ENCODE results near the gene LUC7L2.
"Not testable (repeated sequence)": the region's sequence is repeated elsewhere in the genome, so short reads cannot be mapped to it uniquely, and the experiment has no call there.

LUC7L2 gene

DNA sequence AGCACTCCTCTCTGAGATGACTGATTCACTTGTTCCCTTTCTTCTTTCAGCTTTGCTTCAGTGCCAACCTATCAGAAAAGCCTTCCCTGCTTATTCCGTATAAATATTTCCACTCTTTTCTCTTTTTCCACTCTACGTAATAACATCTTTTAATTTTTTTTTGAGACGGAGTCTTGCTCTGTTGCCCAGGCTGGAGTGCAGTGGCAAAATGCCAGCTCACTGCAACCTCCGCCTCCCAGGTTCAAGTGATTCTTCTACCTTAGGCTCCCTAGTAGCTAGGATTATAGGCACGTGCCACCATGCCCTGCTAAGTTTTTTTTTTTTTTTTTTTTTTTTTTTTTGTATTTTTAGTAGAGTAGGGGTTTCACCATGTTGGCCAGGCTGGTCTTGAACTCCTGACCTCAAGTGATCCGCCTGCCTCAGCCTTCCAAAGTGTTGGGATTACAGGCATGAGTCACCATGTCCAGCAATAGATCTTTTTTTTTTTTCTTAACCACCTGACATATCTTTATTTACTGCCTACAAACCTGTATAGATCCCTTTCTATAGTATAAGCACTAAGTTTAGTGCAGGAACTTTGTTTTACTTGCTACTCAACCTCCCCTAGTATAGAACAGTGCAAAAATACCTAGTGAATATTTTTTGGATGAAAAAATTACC is 55.2 kb downstream of the LUC7L2 start:
- H3K4me3 ChIP-seq (ENCODE audit: low read length); H3K9ac ChIP-seq (ENCODE audit: low read depth, low read length); H3K4me2 ChIP-seq (ENCODE audit: low read length); H3K4me1 ChIP-seq (ENCODE audit: control insufficient read depth, insufficient read depth, low read length); H3K27me3 ChIP-seq (ENCODE audit: control insufficient read depth, insufficient read depth, low read length); H3K9me3 ChIP-seq (replicated peaks; ENCODE audit: low read length): not testable (repeated sequence)
- H3K36me3 ChIP-seq (ENCODE audit: insufficient read depth, low read length) = peaks cover 69% of the 10 kb centered on the region

DNA sequence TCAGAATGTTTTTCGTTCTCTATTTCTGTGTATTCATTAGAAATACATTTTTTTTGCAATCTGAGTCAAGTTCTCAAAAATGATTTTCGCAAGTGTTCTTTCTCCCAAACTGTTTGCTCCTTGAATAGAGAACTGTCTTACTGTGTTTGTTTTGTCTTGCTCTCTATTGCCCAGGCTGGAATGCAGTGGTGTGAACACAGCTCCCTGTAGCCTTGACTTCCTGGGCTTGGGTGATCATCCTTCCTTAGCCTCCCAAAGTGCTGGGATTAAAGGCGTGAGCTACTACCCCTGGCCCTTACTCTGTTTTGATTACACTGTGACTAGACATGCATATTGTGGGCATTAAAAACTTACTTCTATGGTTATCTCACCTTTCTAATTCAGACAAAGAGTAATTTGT is 56.7 kb downstream of the LUC7L2 start:
- H3K9ac ChIP-seq (ENCODE audit: low read depth, low read length) = no peak overlapping the region
- H3K4me3 ChIP-seq (ENCODE audit: low read length) = no peak overlapping the region
- no peak overlapping the region for H3K4me2 ChIP-seq (ENCODE audit: low read length)
- no peaks in the 10 kb centered on the region for H3K27me3 ChIP-seq (ENCODE audit: control insufficient read depth, insufficient read depth, low read length)
- H3K9me3 ChIP-seq (replicated peaks; ENCODE audit: low read length) = no peaks in the 10 kb centered on the region
- no peaks in the 10 kb centered on the region for H3K4me1 ChIP-seq (ENCODE audit: control insufficient read depth, insufficient read depth, low read length)
- H3K36me3 ChIP-seq (ENCODE audit: insufficient read depth, low read length) = peaks cover 64% of the 10 kb centered on the region

GRCh38 chr7:139417478-139417877 is 57.8 kb downstream of the LUC7L2 start:
- no peaks in the 10 kb centered on the region for H3K27me3 ChIP-seq (ENCODE audit: control insufficient read depth, insufficient read depth, low read length)
- peaks cover 63% of the 10 kb centered on the region for H3K36me3 ChIP-seq (ENCODE audit: insufficient read depth, low read length)
- no peak overlapping the region for H3K4me2 ChIP-seq (ENCODE audit: low read length)
- H3K9ac ChIP-seq (ENCODE audit: low read depth, low read length) = no peak overlapping the region
- no peaks in the 10 kb centered on the region for H3K4me1 ChIP-seq (ENCODE audit: control insufficient read depth, insufficient read depth, low read length)
- H3K4me3 ChIP-seq (ENCODE audit: low read length) = no peak overlapping the region
- H3K9me3 ChIP-seq (replicated peaks; ENCODE audit: low read length) = no peaks in the 10 kb centered on the region

DNA sequence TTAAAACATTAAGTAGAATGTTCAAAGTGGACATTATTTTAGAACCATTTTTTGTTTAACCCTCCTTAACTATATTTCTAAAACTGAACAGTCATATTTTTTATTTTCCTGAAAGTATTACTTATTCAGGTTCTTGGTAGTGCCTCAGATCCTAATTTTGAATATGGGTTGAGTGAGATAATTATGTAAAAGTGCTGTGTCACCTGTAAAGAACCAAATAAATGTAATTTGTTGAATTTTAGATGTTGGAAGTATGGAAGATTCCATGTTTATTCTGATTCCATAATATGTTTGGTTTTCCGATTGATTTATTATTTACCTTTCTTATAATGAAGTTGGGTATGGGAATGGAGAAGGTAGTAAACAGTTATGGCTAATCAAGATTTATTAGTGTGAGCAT is 61.4 kb downstream of the LUC7L2 start:
- Histone ChIP-seq H3K4me2 (ENCODE audit: low read length) (no peak overlapping the region), H3K9ac (ENCODE audit: low read depth, low read length) (no peak overlapping the region), H3K4me3 (ENCODE audit: low read length) (no peak overlapping the region), H3K27me3 (ENCODE audit: control insufficient read depth, insufficient read depth, low read length) (no peaks in the 10 kb centered on the region), H3K4me1 (ENCODE audit: control insufficient read depth, insufficient read depth, low read length) (no peaks in the 10 kb centered on the region), H3K36me3 (ENCODE audit: insufficient read depth, low read length) (peaks cover 58% of the 10 kb centered on the region), H3K9me3 (replicated peaks; ENCODE audit: low read length) (no peaks in the 10 kb centered on the region)

DNA sequence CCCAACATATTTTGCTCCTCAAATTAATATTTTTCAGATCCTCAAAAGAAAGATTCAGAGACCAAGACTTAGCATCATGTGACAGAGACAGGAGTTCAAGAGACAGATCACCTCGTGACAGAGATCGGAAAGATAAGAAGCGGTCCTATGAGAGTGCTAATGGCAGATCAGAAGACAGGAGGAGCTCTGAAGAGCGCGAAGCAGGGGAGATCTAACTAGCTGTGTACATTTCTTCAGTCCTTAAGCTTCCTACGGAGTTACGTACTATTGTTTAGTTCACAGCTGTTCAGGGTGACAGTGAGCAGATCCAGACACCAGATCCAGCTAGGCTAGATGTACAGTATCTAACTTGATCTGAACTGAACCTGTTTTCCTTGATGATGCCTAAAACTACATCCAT is 62.4 kb downstream of the LUC7L2 start:
- H3K4me1 ChIP-seq (ENCODE audit: control insufficient read depth, insufficient read depth, low read length) = no peaks in the 10 kb centered on the region
- no peak overlapping the region for H3K4me3 ChIP-seq (ENCODE audit: low read length)
- H3K4me2 ChIP-seq (ENCODE audit: low read length) = no peak overlapping the region
- no peaks in the 10 kb centered on the region for H3K27me3 ChIP-seq (ENCODE audit: control insufficient read depth, insufficient read depth, low read length)
- H3K9me3 ChIP-seq (replicated peaks; ENCODE audit: low read length) = no peaks in the 10 kb centered on the region
- H3K9ac ChIP-seq (ENCODE audit: low read depth, low read length) = no peak overlapping the region
- H3K36me3 ChIP-seq (ENCODE audit: insufficient read depth, low read length) = peaks cover 57% of the 10 kb centered on the region

GRCh38 chr7:139423091-139423490 is 63.4 kb downstream of the LUC7L2 start:
- Histone ChIP-seq H3K4me1 (ENCODE audit: control insufficient read depth, insufficient read depth, low read length) (no peaks in the 10 kb centered on the region), H3K9me3 (replicated peaks; ENCODE audit: low read length) (no peaks in the 10 kb centered on the region), H3K9ac (ENCODE audit: low read depth, low read length) (no peak overlapping the region), H3K36me3 (ENCODE audit: insufficient read depth, low read length) (peaks cover 54% of the 10 kb centered on the region), H3K27me3 (ENCODE audit: control insufficient read depth, insufficient read depth, low read length) (no peaks in the 10 kb centered on the region), H3K4me3 (ENCODE audit: low read length) (no peak overlapping the region), H3K4me2 (ENCODE audit: low read length) (no peak overlapping the region)

DNA sequence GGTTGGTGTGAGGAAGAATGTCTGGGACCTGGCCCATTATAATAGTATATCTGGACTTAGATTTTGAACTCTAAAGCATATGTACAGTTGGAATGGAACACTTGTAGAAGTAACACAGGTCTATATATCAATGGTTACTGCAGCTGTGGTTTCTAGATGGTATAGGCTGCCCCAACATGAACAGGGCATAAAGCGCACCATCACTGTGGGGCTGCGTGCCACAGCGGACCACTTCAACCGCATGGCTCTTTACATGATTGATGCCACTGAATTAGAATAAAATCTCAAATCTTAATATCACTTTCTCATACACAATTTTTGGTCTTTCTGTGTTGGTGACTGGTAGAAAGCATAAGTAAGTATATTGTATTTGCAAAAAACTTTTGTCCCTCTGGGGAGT is 64.3 kb downstream of the LUC7L2 start:
- H3K27me3 ChIP-seq (ENCODE audit: control insufficient read depth, insufficient read depth, low read length) = no peaks in the 10 kb centered on the region
- peaks cover 48% of the 10 kb centered on the region for H3K36me3 ChIP-seq (ENCODE audit: insufficient read depth, low read length)
- H3K4me2 ChIP-seq (ENCODE audit: low read length) = no peak overlapping the region
- H3K4me1 ChIP-seq (ENCODE audit: control insufficient read depth, insufficient read depth, low read length) = no peaks in the 10 kb centered on the region
- no peak overlapping the region for H3K4me3 ChIP-seq (ENCODE audit: low read length)
- no peaks in the 10 kb centered on the region for H3K9me3 ChIP-seq (replicated peaks; ENCODE audit: low read length)
- H3K9ac ChIP-seq (ENCODE audit: low read depth, low read length) = no peak overlapping the region

GRCh38 chr7:139425701-139426100 is 66.0 kb downstream of the LUC7L2 start:
- not testable (repeated sequence) for H3K4me2 ChIP-seq (ENCODE audit: low read length); H3K4me1 ChIP-seq (ENCODE audit: control insufficient read depth, insufficient read depth, low read length); H3K4me3 ChIP-seq (ENCODE audit: low read length); H3K27me3 ChIP-seq (ENCODE audit: control insufficient read depth, insufficient read depth, low read length); H3K9me3 ChIP-seq (replicated peaks; ENCODE audit: low read length); H3K9ac ChIP-seq (ENCODE audit: low read depth, low read length)
- peaks cover 32% of the 10 kb centered on the region for H3K36me3 ChIP-seq (ENCODE audit: insufficient read depth, low read length)

- no peak overlapping the region for H3K4me3 ChIP-seq (ENCODE audit: low read length)
- no peaks in the 10 kb centered on the region for H3K9me3 ChIP-seq (replicated peaks; ENCODE audit: low read length)
- H3K4me1 ChIP-seq (ENCODE audit: control insufficient read depth, insufficient read depth, low read length) = no peaks in the 10 kb centered on the region
- no peaks in the 10 kb centered on the region for H3K27me3 ChIP-seq (ENCODE audit: control insufficient read depth, insufficient read depth, low read length)
- peaks cover 32% of the 10 kb centered on the region for H3K36me3 ChIP-seq (ENCODE audit: insufficient read depth, low read length)
- no peak overlapping the region for H3K9ac ChIP-seq (ENCODE audit: low read depth, low read length)
- H3K4me2 ChIP-seq (ENCODE audit: low read length) = no peak overlapping the region
Measured at GRCh38 chr7:139426258-139427028, 66.7 kb downstream of the LUC7L2 start.

DNA sequence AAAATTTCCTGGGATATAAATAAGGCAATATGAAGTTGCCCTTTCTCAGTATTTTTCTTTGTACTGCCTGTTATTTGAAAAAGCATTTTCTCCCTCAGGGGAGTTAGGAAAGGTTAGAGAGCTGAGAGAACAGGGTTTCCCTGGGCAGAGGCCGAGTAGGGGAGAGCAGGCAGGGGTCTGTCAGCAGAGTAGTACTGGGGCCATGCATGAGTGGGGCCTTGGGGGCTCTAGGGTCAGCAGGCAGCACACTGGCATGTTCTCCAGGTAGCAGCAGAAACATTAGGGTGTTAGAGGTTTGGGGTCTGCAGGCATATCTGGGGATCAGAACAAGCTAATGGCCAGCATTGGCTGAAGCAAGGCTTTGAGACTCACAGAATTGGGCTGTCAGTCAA is 67.3 kb downstream of the LUC7L2 start:
- H3K27me3 ChIP-seq (ENCODE audit: control insufficient read depth, insufficient read depth, low read length) = no peaks in the 10 kb centered on the region
- H3K36me3 ChIP-seq (ENCODE audit: insufficient read depth, low read length) = peaks cover 29% of the 10 kb centered on the region
- H3K4me1 ChIP-seq (ENCODE audit: control insufficient read depth, insufficient read depth, low read length) = no peaks in the 10 kb centered on the region
- H3K4me3 ChIP-seq (ENCODE audit: low read length) = no peak overlapping the region
- H3K9me3 ChIP-seq (replicated peaks; ENCODE audit: low read length) = no peaks in the 10 kb centered on the region
- H3K9ac ChIP-seq (ENCODE audit: low read depth, low read length) = no peak overlapping the region
- H3K4me2 ChIP-seq (ENCODE audit: low read length) = no peak overlapping the region

- H3K4me1 ChIP-seq (ENCODE audit: control insufficient read depth, insufficient read depth, low read length) = no peaks in the 10 kb centered on the region
- peaks cover 24% of the 10 kb centered on the region for H3K36me3 ChIP-seq (ENCODE audit: insufficient read depth, low read length)
- no peak overlapping the region for H3K4me2 ChIP-seq (ENCODE audit: low read length)
- no peaks in the 10 kb centered on the region for H3K27me3 ChIP-seq (ENCODE audit: control insufficient read depth, insufficient read depth, low read length)
- no peak overlapping the region for H3K9ac ChIP-seq (ENCODE audit: low read depth, low read length)
- no peak overlapping the region for H3K4me3 ChIP-seq (ENCODE audit: low read length)
- H3K9me3 ChIP-seq (replicated peaks; ENCODE audit: low read length) = no peaks in the 10 kb centered on the region
Measured at GRCh38 chr7:139427788-139428187, 68.1 kb downstream of the LUC7L2 start.

GRCh38 chr7:139429735-139430134 is 70.0 kb downstream of the LUC7L2 start:
- peaks cover 15% of the 10 kb centered on the region for H3K36me3 ChIP-seq (ENCODE audit: insufficient read depth, low read length)
- not testable (repeated sequence) for H3K9me3 ChIP-seq (replicated peaks; ENCODE audit: low read length); H3K4me2 ChIP-seq (ENCODE audit: low read length); H3K9ac ChIP-seq (ENCODE audit: low read depth, low read length); H3K4me3 ChIP-seq (ENCODE audit: low read length); H3K27me3 ChIP-seq (ENCODE audit: control insufficient read depth, insufficient read depth, low read length); H3K4me1 ChIP-seq (ENCODE audit: control insufficient read depth, insufficient read depth, low read length)
